ENCODE measurements around the gene DYNC1I2.

- TF ChIP-seq YY1 (IDR thresholded peaks at IDR 0.05; ENCODE audit: low read depth) (no peak), REST (IDR thresholded peaks at IDR 0.05; ENCODE audit: low read depth) (no peak), ZBTB7A (IDR thresholded peaks at IDR 0.05; ENCODE audit: low read depth) (no peak), TAF1 (IDR thresholded peaks at IDR 0.05; ENCODE audit: low read depth) (no peak), RAD21 (IDR thresholded peaks at IDR 0.05; ENCODE audit: low read depth) (no peak), EGR1 (IDR thresholded peaks at IDR 0.05) (no peak), EP300 (IDR thresholded peaks at IDR 0.05; ENCODE audit: borderline replicate concordance) (no peak), CEBPB (IDR thresholded peaks at IDR 0.05) (no peak), MAX (IDR thresholded peaks at IDR 0.05) (no peak)
Measured at GRCh38 chr2:171771463-171771862, 84.2 kb downstream of the DYNC1I2 start.

Data from Ishikawa (cell line).